Esophagus muscularis mucosa (tissue), 3 donors: Measurements from ENCODE around the gene ANAPC15.

Experiments used
- CTCF ChIP-seq, 3 experiments: fragments of 200-600 bp in 2 of 3; fragments of 450-650 bp in 1 of 3; sonication (generic) in 2 of 3; IDR thresholded peaks; one replicate each; pipeline ENCODE4 v1.5.1; 2017 to 2019; ENCODE audit warnings: antibody characterized with exemption in 3 of 3, mild to moderate bottlenecking in 2 of 3, moderate library complexity in 1 of 3
- POLR2A ChIP-seq: fragments of 450-650 bp; IDR thresholded peaks from one replicate; pipeline ENCODE4 v1.6.1; 2017; ENCODE audit warnings: antibody characterized with exemption, moderate library complexity, mild to moderate bottlenecking, low read depth
- POLR2AphosphoS5 ChIP-seq, 2 donors: sonication (generic); formaldehyde crosslinking; IDR thresholded peaks; one replicate each; pipeline ENCODE4 v1.6.1; 2017; ENCODE audit warnings: antibody characterized with exemption in 2 of 2

- TF ChIP-seq CTCF (IDR thresholded peaks at IDR 0.05) (no peak), POLR2AphosphoS5 (IDR thresholded peaks at IDR 0.05) (no peak), POLR2A (no peak)
Measured at GRCh38 chr11:72084076-72084475, 28.4 kb downstream of the ANAPC15 start.
